ENCODE results near the gene HSP90AB1. TPM values are rescaled to one million over a fixed set of nuclear protein-coding genes. Genes with fewer than 3 reads are reported as not detected.

HSP90AB1 gene
- polyA plus RNA-seq, 1 of the 3 experiments (the other 2 are of a cell fraction): 843 TPM

DNA sequence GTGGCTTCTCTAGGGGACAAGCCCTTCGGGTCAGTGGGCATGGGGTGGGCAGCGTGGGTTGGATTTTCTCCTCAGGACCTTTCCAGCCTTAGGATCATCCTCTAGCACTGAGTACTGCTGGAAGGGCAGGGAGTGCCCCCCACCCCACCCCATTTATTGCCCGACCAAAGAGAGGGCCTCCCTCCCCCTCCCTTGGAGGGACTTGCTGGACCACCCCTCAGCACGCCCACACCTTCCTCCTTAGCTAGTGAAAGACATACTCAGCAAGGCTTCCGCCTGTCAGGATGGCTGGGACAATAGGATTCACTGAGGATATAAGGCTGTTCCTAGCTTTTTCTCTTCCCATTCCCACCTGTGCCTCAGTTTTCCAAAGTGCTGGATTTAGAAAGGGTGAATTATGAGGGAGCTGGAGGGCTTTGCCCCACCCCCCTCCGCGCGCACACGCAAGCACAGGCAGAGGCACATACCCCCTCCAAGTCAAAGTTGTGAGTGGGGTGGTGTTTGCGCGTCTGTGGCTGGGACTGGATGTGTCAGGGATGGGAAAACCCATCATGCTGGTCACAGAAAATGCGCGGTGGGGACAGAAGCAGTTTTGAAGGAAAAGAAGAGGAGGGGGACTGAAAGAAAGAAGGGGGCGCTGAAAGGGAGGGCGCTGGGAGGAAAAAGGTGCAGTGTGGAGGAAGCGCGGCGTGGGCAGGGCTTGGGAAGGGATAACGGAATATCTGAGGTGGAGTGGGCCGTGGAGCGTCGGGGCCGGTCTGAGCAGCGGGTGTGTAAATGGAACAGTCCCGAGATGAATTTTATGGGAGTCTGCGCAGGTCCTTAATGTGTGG, 24.2 kb upstream of the HSP90AB1 start:
- peaks cover 7% of the 10 kb centered on the region for H3F3A ChIP-seq (replicated peaks; ENCODE audit: insufficient read depth)
- H3K27ac ChIP-seq (ENCODE audit: low read depth in 2 of 2, low read length in 1 of 2): peak overlapping the region in 1 of 2 experiments; percentile 98; a peak in 2 of 4 replicates
- no peak for TF ChIP-seq NFIC (IDR thresholded peaks at IDR 0.05; ENCODE audit: borderline replicate concordance)
- CTCF ChIA-PET: interaction anchor here (1.0 to 13.7 kb wide), 12 partner anchors 10 to 127 kb away, joined by 3 to 224 read pairs (median 4); partner anchors contain the start of gene HSP90AB1
- H3K9ac ChIP-seq: no peak overlapping the region
- H3K4me2 ChIP-seq: peak overlapping the region; percentile 99
- H3K4me3 ChIP-seq (ENCODE audit: low read depth in 2 of 2, low read length in 1 of 2): peak overlapping the region; percentile 53 to 65; a peak in 3 of 4 replicates
- H3K9me2 ChIP-seq: no peaks in the 10 kb centered on the region
- H3K9me3 ChIP-seq: no peaks in the 10 kb centered on the region
- H3K4me1 ChIP-seq (ENCODE audit: control insufficient read depth in 1 of 2, insufficient read depth in 2 of 2, low read depth in 1 of 2, low read length in 1 of 2): peaks cover 17 to 66% of the 10 kb centered on the region in 2 experiments
- no peaks in the 10 kb centered on the region for H3K36me3 ChIP-seq (replicated peaks in 1 of 2; ENCODE audit: control insufficient read depth in 1 of 2, insufficient read depth in 2 of 2, low read length in 1 of 2)
- no peaks in the 10 kb centered on the region for H3K27me3 ChIP-seq (ENCODE audit: insufficient read depth)
- POLR2A ChIA-PET: interaction anchor here (0.6 to 4.7 kb wide), 4 partner anchors 12 to 148 kb away, joined by 3 to 49 read pairs (median 12); partner anchors contain the start of genes HSP90AB1 and SLC35B2
- no peak for DNase-seq
- peak overlapping the region; percentile 56; the same call in 1 of the 2 replicates for H2AFZ ChIP-seq (ENCODE audit: low read depth)
- 51% methylated on average over 25 of the region's 26 CpGs for WGBS (ENCODE audit: low lambda C conversion rate)
- peaks cover 5% of the 10 kb centered on the region; the same call in 1 of the 2 replicates for H4K20me1 ChIP-seq (ENCODE audit: insufficient read depth)
- H3K79me2 ChIP-seq (ENCODE audit: insufficient read depth): peaks cover 7% of the 10 kb centered on the region; the same call in 1 of the 2 replicates

GRCh38 chr6:44223319-44224028, 23.4 kb upstream of the HSP90AB1 start, which contains the start of gene SLC29A1:
Gene SLC29A1 (plus strand): TSS chr6:44223595. CDS start chr6:44227314, 3,719 bp downstream.
- 1% methylated on average over 22 of the region's 73 CpGs for WGBS (ENCODE audit: low lambda C conversion rate)
- POLR2A ChIA-PET: interaction anchor here (0.6 to 4.7 kb wide), 4 partner anchors 11 to 148 kb away, joined by 3 to 49 read pairs (median 6); partner anchors contain the start of genes HSP90AB1 and SLC35B2
- peak; percentile 95 for DNase-seq
- CTCF ChIA-PET: interaction anchor here (0.9 to 13.7 kb wide), 11 partner anchors 11 to 115 kb away, joined by 3 to 224 read pairs (median 5); partner anchors contain the start of gene HSP90AB1
- Histone ChIP-seq H3K27me3 (ENCODE audit: insufficient read depth) (no peaks in the 10 kb centered on the region), H3K4me3 (ENCODE audit: low read depth in 2 of 2, low read length in 1 of 2) (peak within 1 kb of the TSS; percentile 53 to 65), H3K9me2 (no peaks in the 10 kb centered on the region), H3K4me2 (peak within 1 kb of the TSS; percentile 99), H3K9ac (peak within 1 kb of the TSS; percentile 54; the same call in 1 of the 2 replicates), H3F3A (replicated peaks; ENCODE audit: insufficient read depth) (peaks cover 3% of the 10 kb centered on the region), H3K27ac (ENCODE audit: low read depth in 2 of 2, low read length in 1 of 2) (peak within 1 kb of the TSS in 1 of 2 experiments; percentile 98; a peak in 2 of 4 replicates), H4K20me1 (ENCODE audit: insufficient read depth) (peaks cover 5% of the 10 kb centered on the region; the same call in 1 of the 2 replicates), H3K9me3 (no peaks in the 10 kb centered on the region), H3K4me1 (ENCODE audit: control insufficient read depth in 1 of 2, insufficient read depth in 2 of 2, low read depth in 1 of 2, low read length in 1 of 2) (peaks cover 14 to 73% of the 10 kb centered on the region in 2 experiments), H3K79me2 (ENCODE audit: insufficient read depth) (peaks cover 7% of the 10 kb centered on the region; the same call in 1 of the 2 replicates), H3K36me3 (replicated peaks in 1 of 2; ENCODE audit: control insufficient read depth in 1 of 2, insufficient read depth in 2 of 2, low read length in 1 of 2) (no peaks in the 10 kb centered on the region), H2AFZ (ENCODE audit: low read depth) (peak within 1 kb of the TSS; percentile 56)
- TF ChIP-seq NFIC (IDR thresholded peaks at IDR 0.05; ENCODE audit: borderline replicate concordance): no peak
- peak; percentile 8 for TF ChIP-seq CHD2 (IDR thresholded peaks at IDR 0.05; ENCODE audit: low read length, partially characterized antibody)
- TF ChIP-seq NRF1 (IDR thresholded peaks at IDR 0.05; ENCODE audit: low read depth, low read length): no peak
- TF ChIP-seq MXI1 (IDR thresholded peaks at IDR 0.05; ENCODE audit: low read depth, low read length): peak; percentile 90
- TF ChIP-seq RFX5 (IDR thresholded peaks at IDR 0.05; ENCODE audit: low read length): no peak
- TF ChIP-seq SMC3 (IDR thresholded peaks at IDR 0.05; ENCODE audit: low read depth, low read length): no peak
- peak; percentile 78 for TF ChIP-seq MAX (IDR thresholded peaks at IDR 0.05; ENCODE audit: low read depth)

Data from SK-N-SH (cell line).